Medulla oblongata (tissue), 1 donor: Measurements from ENCODE around the gene OSBPL2.

ENCODE experiments used
- DNase-seq: peaks from one replicate; pipeline ENCODE4 v3.0.0-alpha.2; 2015; ENCODE audit errors: extremely low spot score

Gene OSBPL2

GRCh38 chr20:62206388-62206775 lies 31.9 kb upstream of the OSBPL2 start:
- DNase-seq, result no peak

DNA sequence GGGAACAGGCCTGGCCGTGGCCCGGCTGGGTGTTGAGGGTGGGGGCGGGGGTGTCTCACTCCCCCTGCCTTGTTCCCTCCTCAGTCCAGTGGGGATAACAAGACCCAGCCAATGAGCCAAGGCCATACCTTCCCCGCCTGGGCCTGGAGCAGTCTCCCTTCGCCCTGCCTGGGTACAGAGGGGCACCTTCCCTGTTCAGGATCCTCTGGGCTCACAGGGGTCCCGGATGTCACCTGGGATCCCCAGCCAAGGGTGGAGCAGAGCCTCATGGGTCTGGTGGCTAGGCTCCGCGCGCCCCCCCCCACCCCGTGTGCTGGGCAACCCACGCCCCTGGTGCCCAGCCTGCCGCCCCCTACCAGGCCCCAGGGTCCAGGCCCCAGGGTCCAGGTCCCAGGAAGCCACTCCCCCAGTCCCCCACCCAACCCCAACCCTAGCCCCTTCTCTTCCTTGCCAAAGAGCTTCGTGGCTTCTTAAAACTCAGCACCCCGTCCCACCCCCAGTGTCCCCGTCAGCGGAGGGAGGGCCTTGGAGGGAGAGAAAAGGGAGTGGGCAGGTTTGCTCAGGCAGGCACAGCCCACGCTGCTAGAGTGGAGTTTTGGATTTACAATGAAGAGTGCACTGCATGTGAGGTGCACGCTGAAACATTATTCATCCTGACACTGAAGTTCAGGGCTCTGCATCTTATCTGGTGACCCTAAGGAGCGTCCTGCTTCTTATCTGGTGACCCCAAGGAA lies 30.1 kb upstream of the OSBPL2 start:
- DNase-seq, result no peak

- no peak for DNase-seq
Measured at GRCh38 chr20:62208795-62209755, 29.2 kb upstream of the OSBPL2 start.

DNA sequence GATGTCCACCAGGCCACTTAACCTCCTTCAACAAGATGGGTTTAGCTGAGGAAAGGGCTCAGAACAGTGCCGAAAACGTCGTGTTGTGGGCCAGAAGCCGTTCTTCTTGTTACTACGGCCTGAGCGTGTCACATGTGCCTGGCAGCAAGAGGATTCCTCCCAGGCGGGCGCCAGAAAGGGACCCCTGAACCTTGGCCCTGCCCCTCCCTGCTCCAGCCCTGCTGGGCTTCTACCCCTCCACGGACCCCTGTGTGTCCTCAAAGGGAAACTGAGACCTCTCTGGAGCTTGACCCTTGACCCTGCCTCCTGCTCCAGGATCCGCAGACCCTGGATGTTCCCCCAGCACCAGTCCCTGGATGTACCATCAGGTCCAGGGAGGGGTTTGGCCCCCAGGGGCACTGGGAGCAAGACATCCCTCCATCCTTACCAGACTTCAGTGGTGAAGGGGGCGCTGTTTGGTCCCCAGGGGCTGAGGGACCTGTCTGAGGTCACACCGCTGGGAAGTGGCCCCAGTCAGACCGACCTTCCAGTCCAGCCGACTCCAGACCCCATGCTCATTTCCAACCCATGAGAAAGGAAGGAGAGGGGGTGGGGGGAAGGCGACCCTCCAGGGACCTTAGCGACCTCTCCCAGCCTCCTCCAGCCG lies 28.3 kb upstream of the OSBPL2 start:
- DNase-seq, result no peak

DNA sequence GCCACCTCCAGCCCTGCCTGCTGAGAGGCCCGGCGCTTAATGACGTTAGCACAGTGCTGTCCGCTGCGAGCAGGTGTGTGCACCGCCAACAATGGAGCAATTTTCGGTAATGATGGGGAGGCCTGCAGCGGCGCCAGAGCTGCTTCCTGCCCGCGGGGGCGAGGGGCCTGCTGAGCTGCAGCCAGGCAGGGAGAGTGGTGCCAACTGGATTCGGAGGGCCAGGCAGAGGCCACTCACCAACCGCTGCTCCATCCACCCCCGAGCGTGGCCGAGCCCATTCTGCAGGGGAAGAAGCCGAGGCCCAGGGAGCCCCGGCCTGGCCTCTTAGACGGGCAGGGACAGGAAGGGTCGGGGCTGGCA lies 27.8 kb upstream of the OSBPL2 start:
- no peak for DNase-seq

- no peak for DNase-seq
Measured at GRCh38 chr20:62211216-62211615, 27.1 kb upstream of the OSBPL2 start.

GRCh38 chr20:62211769-62212288 lies 26.5 kb upstream of the OSBPL2 start:
- DNase-seq, result no peak

- peak; percentile 11 for DNase-seq
Measured at GRCh38 chr20:62212299-62212698, 26.0 kb upstream of the OSBPL2 start.

DNA sequence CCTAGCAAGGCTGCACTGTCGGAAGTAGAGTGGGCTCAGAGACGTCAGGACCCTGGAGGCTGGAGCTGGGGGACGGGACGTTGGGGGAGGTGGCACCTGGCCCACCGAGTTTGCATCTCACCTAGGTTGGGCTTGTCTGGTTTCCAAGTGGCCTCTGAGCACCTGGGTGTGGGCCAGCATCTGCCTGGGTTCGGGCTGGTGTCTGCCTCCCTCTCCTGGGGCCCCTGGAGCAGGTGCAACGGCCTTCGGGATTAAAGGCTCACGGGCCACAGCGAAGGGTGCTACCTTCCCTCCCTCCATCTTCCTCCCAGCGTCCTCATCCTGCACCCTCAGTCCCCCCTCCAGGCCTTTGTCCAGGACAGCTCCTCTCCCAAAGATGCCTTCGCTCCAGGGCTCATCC lies 24.3 kb upstream of the OSBPL2 start:
- DNase-seq, result no peak

DNA sequence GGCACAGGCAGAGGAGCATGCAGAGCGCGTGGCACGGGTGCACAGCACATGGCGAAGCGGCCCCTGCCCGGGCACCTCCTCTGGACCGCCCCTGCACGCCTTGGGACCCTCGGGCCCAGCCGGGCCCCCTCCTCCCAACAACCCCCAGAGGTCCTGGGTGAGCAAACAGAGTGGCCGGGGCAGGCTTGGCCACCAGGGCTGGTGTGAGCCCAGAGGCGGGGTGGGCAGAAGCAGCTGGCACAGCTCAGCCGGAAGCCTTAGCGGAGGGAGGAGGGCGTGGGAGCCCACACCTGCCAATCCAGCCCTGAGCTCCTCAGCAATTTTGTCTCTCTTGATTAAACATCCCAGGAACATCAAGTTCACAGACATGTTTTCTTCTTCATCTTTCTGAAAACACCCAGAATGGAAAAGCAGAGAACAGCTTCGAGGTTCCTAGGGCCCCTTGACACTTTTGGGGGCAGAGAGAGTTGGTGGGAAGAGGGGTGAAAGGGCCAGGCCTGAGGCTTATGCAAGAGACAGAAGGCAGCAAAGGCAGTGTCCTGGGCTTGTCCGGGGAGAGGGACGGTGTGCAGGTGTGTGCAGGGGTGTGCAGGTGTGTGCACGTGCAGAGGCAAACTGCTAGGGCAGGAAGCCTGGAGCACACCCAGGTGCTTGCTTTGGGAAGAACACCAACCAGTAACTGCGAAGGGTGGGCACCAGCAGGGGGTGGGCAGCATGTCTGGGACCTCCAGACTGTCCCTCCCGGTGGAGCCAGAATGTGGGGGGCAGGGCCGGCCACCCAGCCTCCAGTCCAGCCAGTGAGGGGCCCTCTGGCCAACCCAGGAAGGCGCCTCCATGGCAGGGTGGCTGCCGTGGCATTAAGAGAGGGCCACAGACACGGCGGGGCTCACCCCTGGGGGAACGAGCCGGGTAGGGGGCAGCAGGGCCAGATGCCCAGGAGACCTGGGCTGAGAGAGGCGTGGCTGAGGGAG lies 23.0 kb upstream of the OSBPL2 start:
- DNase-seq, result no peak

DNA sequence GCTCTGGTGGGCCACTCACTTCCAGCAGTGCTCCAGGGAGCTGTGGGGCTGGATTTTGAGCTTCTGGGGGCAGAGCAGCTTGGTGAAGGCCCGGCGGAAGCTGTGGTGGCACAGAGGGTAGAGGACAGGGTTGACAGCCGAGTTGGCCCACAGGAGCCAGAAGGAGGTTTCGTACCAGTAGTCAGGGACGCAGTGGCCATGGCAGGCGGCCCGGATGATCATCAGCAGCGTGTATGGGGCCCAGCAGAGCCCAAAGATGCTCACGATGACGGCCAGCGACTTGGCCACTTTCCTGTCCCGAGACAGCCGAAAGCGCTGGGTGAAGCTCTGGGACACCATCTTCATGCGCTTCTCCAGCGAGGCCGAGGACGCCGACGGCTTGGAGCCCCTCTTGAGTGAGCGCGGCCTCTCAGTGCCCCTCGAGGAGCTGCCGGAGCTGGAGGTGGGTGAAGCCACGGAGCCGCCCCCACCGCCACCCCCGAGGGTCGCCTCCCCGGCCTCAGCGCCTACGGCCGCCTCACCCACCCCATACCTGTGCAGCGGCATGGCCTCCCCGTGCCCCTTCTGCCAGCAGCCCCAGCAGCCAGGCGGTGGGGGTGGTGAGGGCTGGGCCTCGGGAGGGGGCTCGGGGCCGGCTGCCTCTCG lies 22.2 kb upstream of the OSBPL2 start:
- no peak for DNase-seq

- DNase-seq, result no peak
Measured at GRCh38 chr20:62216636-62217566, 21.4 kb upstream of the OSBPL2 start.

- DNase-seq, result no peak
Measured at GRCh38 chr20:62217913-62218773, 20.2 kb upstream of the OSBPL2 start.

- DNase-seq, result no peak
Measured at GRCh38 chr20:62219101-62219991, 19.0 kb upstream of the OSBPL2 start.

- no peak for DNase-seq
Measured at GRCh38 chr20:62219992-62220665, 18.2 kb upstream of the OSBPL2 start, which contains the start of gene HRH3. Gene HRH3, minus strand, starts transcription at chr20:62220278. Its CDS starts 308 bp downstream, at chr20:62219970.

DNA sequence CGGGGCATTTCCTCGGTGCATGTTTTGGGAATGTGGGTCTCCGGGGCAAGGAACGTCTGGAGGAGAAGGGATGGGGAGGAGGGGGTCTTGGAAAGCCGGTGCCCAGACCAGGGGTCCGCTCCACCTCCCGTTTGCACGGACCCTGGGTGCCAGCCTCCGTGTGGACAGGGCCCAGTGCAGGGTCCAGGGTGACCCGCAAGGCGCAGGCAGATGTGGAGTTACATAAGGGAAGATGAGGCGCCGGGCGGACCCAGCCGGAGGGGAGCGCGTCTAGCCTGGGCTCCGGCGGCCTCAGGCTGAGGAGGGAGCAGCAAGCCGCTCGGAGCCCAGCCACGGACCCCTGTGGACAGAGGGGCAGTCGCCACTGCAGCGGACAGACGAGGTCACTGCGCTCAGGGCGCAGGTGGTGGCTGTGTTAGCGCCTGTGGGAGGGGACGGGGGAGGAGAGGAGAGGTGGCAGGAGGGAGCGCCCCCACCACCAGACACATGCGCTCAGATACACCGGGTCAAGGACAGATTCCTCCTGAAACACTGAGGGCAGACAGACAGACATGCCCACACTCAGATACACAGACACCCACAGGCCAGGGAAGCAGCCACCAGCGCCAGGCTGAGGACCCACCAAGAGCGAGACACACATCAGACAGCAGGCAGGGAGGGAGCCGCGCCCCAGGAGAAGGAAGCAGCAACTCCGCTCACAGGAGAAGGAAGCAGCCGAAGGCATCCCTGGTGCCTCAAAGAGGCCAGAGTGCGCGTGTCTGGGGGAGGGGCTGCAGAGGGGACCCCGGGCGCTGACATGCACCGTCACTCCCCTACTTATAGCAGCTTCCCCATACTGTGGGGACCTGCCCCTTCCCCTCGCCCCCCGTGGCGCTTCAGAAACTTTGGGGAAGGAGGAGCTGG lies 17.4 kb upstream of the OSBPL2 start:
- DNase-seq, result no peak
